Sigmoid colon (tissue), 7 donors: Measurements from ENCODE around the gene FAM193A. TPM values are rescaled to one million over a fixed set of nuclear protein-coding genes. Genes with fewer than 3 reads are reported as not detected.

Experiments
- DNase-seq: peaks from one replicate; pipeline ENCODE4 v3.0.0-alpha.2; 2019
- H3K27ac ChIP-seq, 4 donors: fragments of 200-600 bp; sonication (generic); one replicate each; pipeline ENCODE4 v1.5.1; 2016 to 2019; ENCODE audit warnings: mild to moderate bottlenecking in 1 of 4
- H3K27me3 ChIP-seq, 3 donors: fragments of 200-600 bp; sonication (generic); one replicate each; pipeline ENCODE4 v1.5.1; 2019; ENCODE audit warnings: mild to moderate bottlenecking in 1 of 3
- H3K36me3 ChIP-seq, 4 donors: fragments of 200-600 bp; sonication (generic); one replicate each; pipeline ENCODE4 v1.5.1; 2016 to 2019
- H3K4me1 ChIP-seq, 4 donors: fragments of 200-600 bp; sonication (generic); one replicate each; pipeline ENCODE4 v1.5.1; 2017 to 2019
- H3K4me3 ChIP-seq, 4 donors: fragments of 200-600 bp; sonication (generic); one replicate each; pipeline ENCODE4 v1.5.1; 2017 to 2019; ENCODE audit warnings: mild to moderate bottlenecking in 2 of 4, moderate library complexity in 1 of 4
- H3K9me3 ChIP-seq, 4 donors: fragments of 200-600 bp in 3 of 4; sonication (generic) in 3 of 4; one replicate each; pipeline versions ENCODE4 v1.5.1 to v1.6.1; 2013 to 2019
- CTCF ChIP-seq, 4 experiments: fragments of 450-650 bp in 3 of 4; fragments of 200-600 bp in 1 of 4; IDR thresholded peaks; one replicate each; pipeline ENCODE4 v1.5.1; 2016 to 2019; ENCODE audit warnings: antibody characterized with exemption in 4 of 4, mild to moderate bottlenecking in 3 of 4, moderate library complexity in 2 of 4
- EP300 ChIP-seq, 4 donors: sonication (generic); formaldehyde crosslinking; IDR thresholded peaks; one replicate each; pipeline ENCODE4 v1.6.1; 2017; ENCODE audit warnings: antibody characterized with exemption in 4 of 4
- POLR2A ChIP-seq, 2 donors: fragments of 450-650 bp; IDR thresholded peaks; one replicate each; pipeline ENCODE4 v1.6.1; 2016; ENCODE audit warnings: antibody characterized with exemption in 2 of 2, mild to moderate bottlenecking in 2 of 2, moderate library complexity in 2 of 2
- POLR2AphosphoS5 ChIP-seq, 4 donors: sonication (generic); formaldehyde crosslinking; IDR thresholded peaks; one replicate each; pipeline ENCODE4 v1.6.1; 2017; ENCODE audit warnings: antibody characterized with exemption in 4 of 4
- WGBS, 2 donors: extraction: QIAGEN DNeasy Blood & Tissue Kit; methylation state at CpG; one replicate each; pipeline ENCODE4 v1.1.7; 2013; 5-methylcytosine and 5-hydroxymethylcytosine counted together
- intact Hi-C: fragments of 100-400 bp; cut with DNase I; formaldehyde crosslinking; loops from one replicate; pipeline ENCODE4 v1.15.1; 2023
- polyA plus RNA-seq, 3 donors: library from polyadenylated mRNA; stranded (reverse); fragments of 200-250 nt; gene quantifications; one replicate each; pipeline ENCODE4 v1.2.3, GENCODE V29; 2013
- total RNA-seq, 4 donors: library from RNA; depleted of rRNA; stranded (reverse); fragments of >200 nt; gene quantifications; one replicate each; pipeline ENCODE4 v1.1.0, GENCODE V29; 2016
- donor health status: healthy with polysubstance abuse.
- donor health status: Bipolar disorder and iron deficiency.
- donor health status: healthy.

Gene FAM193A
- total and polyA plus RNA-seq, 7 donors = 6.0 to 32.4 (median 17.4) TPM

DNA sequence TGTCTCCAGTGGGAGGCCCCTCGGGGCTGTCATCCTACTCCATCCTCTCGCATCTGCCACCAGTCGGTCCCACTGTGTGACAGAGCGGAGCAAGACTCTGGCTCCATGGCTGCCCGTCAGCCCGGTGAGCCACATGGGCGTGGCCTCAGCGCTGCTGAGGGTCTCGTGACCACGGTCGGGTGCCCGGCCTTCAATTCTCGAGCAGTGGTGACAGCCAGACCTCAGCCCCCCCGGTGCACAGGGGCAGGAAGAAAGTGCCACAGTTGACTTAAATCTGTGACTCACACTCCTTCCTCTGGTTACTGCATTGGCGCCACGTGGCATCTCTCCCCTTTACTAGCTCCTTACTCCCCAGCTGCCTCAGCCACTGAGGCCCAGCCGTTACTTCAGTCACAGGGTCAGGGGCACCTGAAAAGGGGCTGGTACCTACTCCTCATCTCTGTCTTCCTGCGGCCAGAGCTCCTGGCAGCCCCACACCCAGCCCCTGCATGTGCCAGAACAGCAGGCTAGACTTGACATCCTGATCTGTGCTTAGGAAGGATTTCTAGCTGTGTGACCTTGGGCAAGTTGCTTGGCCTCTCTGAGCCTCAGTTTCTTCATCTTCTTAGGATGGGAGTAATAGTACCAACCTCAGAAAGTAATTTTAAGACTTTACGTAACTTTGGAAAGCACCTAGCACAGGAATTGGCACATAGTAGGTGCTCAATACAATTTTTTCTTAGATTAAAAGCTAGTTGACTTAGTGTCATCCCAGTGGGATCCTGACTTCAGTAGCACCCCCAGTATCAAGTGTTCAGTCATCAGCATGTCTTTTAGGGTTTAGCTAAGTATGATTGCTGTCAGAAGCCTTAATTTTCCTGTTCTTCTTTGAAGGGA lies 153.6 kb downstream of the FAM193A start:
- Histone ChIP-seq H3K27ac (no peak overlapping the region), H3K36me3 (peaks cover 27 to 95% (median 43%) of the 10 kb centered on the region in 4 donors), H3K27me3 (no peaks in the 10 kb centered on the region), H3K4me1 (peaks cover 0 to 8% (median 0%) of the 10 kb centered on the region in 4 donors), H3K4me3 (no peak overlapping the region), H3K9me3 (no peaks in the 10 kb centered on the region)
- TF ChIP-seq POLR2AphosphoS5 (IDR thresholded peaks at IDR 0.05) (no peak), EP300 (IDR thresholded peaks at IDR 0.05) (no peak)
- no peak for DNase-seq
- 73 to 86% methylated on average over 19 of the region's 19 CpGs for WGBS, 2 donors
- intact Hi-C loops = no loop called here

- peaks cover 33 to 98% (median 49%) of the 10 kb centered on the region in 4 donors for H3K36me3 ChIP-seq
- no peaks in the 10 kb centered on the region for H3K9me3 ChIP-seq
- DNase-seq = no peak
- TF ChIP-seq POLR2AphosphoS5 (IDR thresholded peaks at IDR 0.05) (no peak), CTCF (IDR thresholded peaks at IDR 0.05) (no peak), EP300 (IDR thresholded peaks at IDR 0.05) (no peak), POLR2A (IDR thresholded peaks at IDR 0.05) (no peak)
- 96 to 97% methylated on average over 5 of the region's 5 CpGs for WGBS, 2 donors
- no peaks in the 10 kb centered on the region for H3K27me3 ChIP-seq
- H3K4me3 ChIP-seq = no peak overlapping the region
- H3K27ac ChIP-seq = no peak overlapping the region
- H3K4me1 ChIP-seq = peaks cover 0 to 8% (median 0%) of the 10 kb centered on the region in 4 donors
- intact Hi-C loops = no loop called here
These were observed 154.9 kb downstream of the FAM193A start for GRCh38 chr4:2691313-2691712.

DNA sequence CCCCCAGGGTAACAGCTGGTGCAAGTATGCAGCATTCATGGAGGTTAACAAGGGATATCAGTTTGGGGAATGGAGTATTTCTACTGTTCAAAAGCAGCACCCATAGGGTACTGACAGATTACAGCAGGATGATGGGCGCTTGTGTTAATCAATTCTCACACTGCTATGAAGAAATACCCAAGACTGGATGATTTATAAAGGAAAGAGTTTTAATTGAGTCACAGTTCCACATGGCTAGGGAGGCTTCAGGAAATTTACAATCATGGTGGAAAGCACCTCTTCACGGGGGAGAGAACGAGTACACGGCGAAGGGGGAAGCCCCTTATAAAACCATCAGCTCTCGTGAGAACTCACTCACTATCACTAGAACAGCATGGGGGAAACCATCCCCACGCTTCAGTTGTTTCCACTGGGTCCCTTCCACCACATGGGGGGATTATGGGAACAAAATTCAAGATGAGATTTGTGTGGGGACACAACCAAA lies 155.5 kb downstream of the FAM193A start:
- Histone ChIP-seq H3K27me3 (no peaks in the 10 kb centered on the region), H3K9me3 (no peaks in the 10 kb centered on the region), H3K4me1 (peaks cover 0 to 2% (median 0%) of the 10 kb centered on the region in 4 donors), H3K4me3 (no peak overlapping the region), H3K36me3 (peaks cover 33 to 98% (median 56%) of the 10 kb centered on the region in 4 donors), H3K27ac (no peak overlapping the region)
- TF ChIP-seq EP300 (IDR thresholded peaks at IDR 0.05) = no peak
- TF ChIP-seq CTCF (IDR thresholded peaks at IDR 0.05) = no peak
- no peak for TF ChIP-seq POLR2A (IDR thresholded peaks at IDR 0.05)
- no peak for TF ChIP-seq POLR2AphosphoS5 (IDR thresholded peaks at IDR 0.05)
- DNase-seq = no peak
- 72 to 90% methylated on average over 7 of the region's 7 CpGs for WGBS, 2 donors
- intact Hi-C loops = no loop called here

DNA sequence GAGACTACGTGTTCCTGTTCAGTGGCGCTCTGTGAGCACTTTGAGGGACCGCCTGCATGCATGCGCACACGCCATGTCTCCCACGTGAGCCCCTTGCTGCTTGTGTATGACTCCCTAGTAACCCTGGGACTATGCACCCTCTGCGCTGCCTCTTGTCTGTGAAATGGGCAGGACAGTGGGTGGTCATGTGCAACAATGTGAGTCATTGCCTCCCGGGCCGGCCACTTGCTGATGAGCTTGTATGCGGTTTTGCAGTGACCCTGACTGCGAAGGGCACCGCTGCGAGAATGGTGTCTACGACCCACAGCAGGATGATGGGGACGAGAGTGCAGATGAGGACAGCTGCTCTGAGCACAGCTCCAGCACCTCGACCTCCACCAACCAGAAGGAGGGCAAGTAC lies 158.2 kb downstream of the FAM193A start:
- H3K27ac ChIP-seq = no peak overlapping the region
- no peak for TF ChIP-seq POLR2A (IDR thresholded peaks at IDR 0.05)
- TF ChIP-seq POLR2AphosphoS5 (IDR thresholded peaks at IDR 0.05) = no peak
- DNase-seq = no peak
- no peak overlapping the region for H3K4me3 ChIP-seq
- 95% methylated on average over 16 of the region's 16 CpGs for WGBS, 2 donors
- H3K9me3 ChIP-seq = no peaks in the 10 kb centered on the region
- no peaks in the 10 kb centered on the region for H3K27me3 ChIP-seq
- H3K36me3 ChIP-seq = peaks cover 34 to 100% (median 59%) of the 10 kb centered on the region in 4 donors
- intact Hi-C loops = no loop called here
- H3K4me1 ChIP-seq = no peaks in the 10 kb centered on the region

GRCh38 chr4:2695346-2696060 lies 159.1 kb downstream of the FAM193A start:
- no peaks in the 10 kb centered on the region for H3K4me1 ChIP-seq
- H3K36me3 ChIP-seq = peaks cover 40 to 100% (median 60%) of the 10 kb centered on the region in 4 donors
- DNase-seq = no peak
- intact Hi-C loops = no loop called here
- H3K4me3 ChIP-seq = no peak overlapping the region
- no peaks in the 10 kb centered on the region for H3K9me3 ChIP-seq
- no peak overlapping the region for H3K27ac ChIP-seq
- WGBS, 2 donors = 85 to 88% methylated on average over 5 of the region's 5 CpGs
- TF ChIP-seq POLR2AphosphoS5 (IDR thresholded peaks at IDR 0.05) (no peak), POLR2A (IDR thresholded peaks at IDR 0.05) (no peak), EP300 (IDR thresholded peaks at IDR 0.05) (no peak), CTCF (IDR thresholded peaks at IDR 0.05) (no peak)
- H3K27me3 ChIP-seq = no peaks in the 10 kb centered on the region
